CD1c-positive myeloid dendritic cell (primary cell): ENCODE data around the gene DUSP12.
"Not testable (repeated sequence)": the region's sequence is repeated elsewhere in the genome, so short reads cannot be mapped to it uniquely, and the experiment has no call there.

Source experiments
- DNase-seq: peaks from one replicate; pipeline ENCODE4 v3.0.0-alpha.2; 2016; ENCODE audit errors: extremely low spot score

DUSP12 gene

DNA sequence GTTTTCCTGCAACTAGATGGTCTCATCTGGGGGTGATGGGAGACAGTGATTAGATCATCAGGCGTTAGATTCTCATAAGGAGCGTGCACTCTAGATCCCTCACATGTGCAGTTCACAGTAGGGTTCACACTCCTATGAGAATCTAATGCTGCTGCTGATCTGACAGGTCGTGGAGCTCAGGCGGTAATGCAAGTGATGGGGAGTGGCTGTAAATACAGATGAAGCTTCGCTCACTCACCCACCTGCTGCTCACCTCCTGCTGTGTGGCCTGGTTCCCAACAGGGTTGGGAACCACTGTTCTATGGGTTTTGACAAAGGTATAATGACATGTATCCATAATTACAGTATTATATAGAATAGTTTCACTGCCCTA is 20.1 kb downstream of the DUSP12 start:
- DNase-seq: not testable (repeated sequence)

DNA sequence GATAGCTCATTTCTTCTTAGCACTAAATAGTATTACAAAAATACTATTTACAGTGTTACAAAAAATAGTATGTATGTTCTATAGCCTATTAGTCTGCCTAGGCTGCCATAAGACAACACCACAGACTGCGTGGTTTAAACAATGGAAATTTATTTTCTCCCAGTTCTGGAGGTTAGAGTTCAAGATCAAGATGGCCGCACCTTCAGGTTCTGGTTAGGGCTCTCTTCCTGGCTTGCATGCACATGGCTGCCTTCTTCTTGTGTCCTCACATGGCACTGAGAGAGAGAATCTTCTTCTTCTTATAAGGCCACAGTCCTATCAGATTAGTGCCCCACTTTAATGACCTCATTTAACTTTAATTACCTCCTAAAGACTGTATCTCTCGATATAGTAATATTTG is 20.7 kb downstream of the DUSP12 start:
- DNase-seq: no peak

- no peak for DNase-seq
These were observed 21.6 kb downstream of the DUSP12 start for GRCh38 chr1:161771161-161771560.

- no peak for DNase-seq
These were observed 22.4 kb downstream of the DUSP12 start for GRCh38 chr1:161771973-161772372.

DNA sequence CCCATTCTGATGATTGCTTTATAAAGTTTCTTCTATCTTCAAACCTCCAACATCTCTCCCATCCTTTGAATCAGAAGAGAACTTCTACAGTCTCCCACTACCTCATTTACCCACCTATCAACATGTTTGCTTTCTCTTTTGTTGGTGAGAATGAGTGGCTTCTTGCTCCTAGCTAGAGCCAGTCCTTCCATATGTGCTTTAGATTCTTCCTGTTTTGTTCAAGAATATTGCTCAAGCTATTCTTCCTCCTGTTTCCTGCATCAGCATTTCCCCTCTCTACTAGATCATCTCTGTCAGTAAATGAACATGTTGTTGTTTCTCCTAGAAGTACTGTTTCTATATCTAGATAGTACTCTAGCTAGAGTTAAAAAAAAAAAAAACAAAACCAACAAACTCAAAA is 22.8 kb downstream of the DUSP12 start:
- DNase-seq: peak; percentile 66

DNA sequence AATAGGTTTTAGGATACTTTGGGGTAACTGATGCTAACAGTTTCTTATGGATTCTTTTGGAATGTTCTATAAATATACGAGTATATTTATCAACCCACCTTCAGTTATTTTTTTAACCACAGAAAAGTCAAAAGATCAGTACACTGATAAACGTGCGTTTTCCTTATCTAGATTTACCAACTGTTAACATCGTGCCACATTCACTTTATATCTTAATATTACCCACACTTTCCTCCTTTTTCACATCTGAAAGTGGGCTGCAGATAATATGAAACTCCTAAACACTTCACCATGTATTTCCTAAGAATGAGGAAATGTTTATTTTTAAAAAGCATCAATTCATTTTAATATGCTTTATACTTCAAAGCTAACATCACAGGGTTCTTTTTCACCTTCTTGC is 24.2 kb downstream of the DUSP12 start:
- no peak for DNase-seq

GRCh38 chr1:161777261-161777660 is 27.7 kb downstream of the DUSP12 start:
- no peak for DNase-seq

DNA sequence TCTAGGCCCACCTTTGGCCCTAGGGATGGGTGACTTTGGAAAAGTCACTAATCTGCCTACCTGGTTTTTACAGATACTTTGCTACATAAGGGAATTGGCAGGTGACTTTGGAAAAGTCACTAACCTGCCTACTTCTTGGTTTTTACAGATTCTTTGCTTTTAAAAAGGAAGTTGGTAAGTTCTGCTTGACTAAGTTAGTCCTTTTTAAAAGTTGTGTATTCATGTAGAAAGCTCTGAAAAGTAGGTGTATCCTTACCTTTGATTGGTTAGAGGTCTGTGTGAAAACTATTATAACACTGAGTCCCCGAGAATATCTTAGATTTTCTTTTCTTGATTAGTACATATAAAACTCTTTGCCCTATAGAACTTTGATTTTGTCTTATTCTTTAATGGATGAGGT is 28.9 kb downstream of the DUSP12 start:
- no peak for DNase-seq

DNA sequence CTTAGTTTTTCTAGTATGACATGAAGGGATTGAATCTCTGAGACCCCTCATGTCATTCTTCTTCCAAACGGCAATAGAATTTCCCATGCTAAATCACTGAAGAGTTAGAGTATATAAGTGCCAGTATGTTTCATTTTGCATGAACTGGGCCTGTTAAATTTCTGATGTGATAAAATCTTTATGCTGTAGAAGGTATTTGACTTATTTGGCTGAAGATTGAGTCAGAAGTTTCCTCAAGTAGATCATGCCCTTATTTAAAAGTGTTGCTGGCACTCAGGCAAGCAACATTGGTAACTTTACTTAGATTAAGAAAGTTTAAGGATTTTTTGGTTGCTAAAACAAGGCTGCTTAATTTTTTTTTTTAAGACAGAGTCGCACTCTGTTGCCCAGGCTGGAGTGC is 29.8 kb downstream of the DUSP12 start:
- no peak for DNase-seq

GRCh38 chr1:161781995-161782394 is 32.4 kb downstream of the DUSP12 start:
- DNase-seq: no peak

- DNase-seq: no peak
These were observed 33.3 kb downstream of the DUSP12 start for GRCh38 chr1:161782886-161783285.

DNA sequence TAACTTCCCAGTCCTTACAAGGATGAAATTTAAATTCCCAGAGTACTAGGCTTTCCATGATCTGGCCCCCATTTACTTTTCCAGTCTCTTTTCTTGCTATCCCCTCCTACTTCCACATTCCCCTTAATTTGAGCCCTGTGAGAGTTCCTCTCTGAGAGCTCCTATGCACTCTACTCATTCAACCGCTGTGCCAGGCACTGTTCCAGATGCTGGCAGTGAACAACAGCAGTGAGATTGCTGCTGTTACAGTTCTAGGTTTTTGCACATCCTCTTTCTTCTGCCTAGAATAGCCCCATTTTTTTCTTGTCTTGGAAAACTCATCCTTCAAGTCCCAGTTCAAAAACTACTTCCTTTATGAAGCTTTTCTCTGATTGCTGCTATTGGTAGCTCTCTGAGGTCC is 35.4 kb downstream of the DUSP12 start:
- DNase-seq: no peak

DNA sequence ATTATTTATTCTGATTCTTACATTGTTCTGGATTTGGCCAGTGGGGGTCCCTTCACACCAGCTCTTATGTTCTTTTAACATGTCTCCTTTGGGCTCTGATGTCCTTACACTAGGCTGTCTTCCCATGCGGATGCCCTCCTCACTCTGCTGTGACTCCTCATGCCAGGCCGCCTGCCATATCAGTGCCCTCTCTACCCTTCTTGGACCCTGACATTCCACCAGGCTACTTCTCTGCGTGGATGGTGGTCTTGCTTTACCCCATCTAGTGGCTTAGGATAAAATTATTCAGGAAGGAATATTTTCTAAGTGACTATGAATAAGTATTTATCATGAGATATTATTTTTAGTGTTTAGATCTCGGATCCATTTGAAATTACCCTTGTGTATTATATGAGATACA is 37.8 kb downstream of the DUSP12 start:
- DNase-seq: no peak

GRCh38 chr1:161790587-161791317 is 41.2 kb downstream of the DUSP12 start:
- no peak for DNase-seq

GRCh38 chr1:161791904-161792655 is 42.5 kb downstream of the DUSP12 start:
- no peak for DNase-seq

- DNase-seq: peak; percentile 69
These were observed 43.2 kb downstream of the DUSP12 start for GRCh38 chr1:161792740-161793139.

- no peak for DNase-seq
These were observed 50.2 kb downstream of the DUSP12 start for GRCh38 chr1:161799792-161800191.

DNA sequence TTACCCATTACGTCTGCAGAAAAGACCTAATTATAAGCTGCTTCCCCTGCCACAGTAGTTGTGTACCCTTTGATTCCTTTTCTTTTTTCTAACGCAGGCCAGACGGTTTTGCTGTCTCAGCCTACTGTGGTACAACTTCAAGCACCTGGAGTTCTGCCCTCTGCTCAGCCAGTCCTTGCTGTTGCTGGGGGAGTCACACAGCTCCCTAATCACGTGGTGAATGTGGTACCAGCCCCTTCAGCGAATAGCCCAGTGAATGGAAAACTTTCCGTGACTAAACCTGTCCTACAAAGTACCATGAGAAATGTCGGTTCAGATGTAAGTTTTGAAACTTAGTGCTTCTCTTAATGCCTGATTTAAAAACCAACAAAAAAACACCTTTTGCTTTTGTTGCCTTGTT is 52.4 kb downstream of the DUSP12 start:
- no peak for DNase-seq

DNA sequence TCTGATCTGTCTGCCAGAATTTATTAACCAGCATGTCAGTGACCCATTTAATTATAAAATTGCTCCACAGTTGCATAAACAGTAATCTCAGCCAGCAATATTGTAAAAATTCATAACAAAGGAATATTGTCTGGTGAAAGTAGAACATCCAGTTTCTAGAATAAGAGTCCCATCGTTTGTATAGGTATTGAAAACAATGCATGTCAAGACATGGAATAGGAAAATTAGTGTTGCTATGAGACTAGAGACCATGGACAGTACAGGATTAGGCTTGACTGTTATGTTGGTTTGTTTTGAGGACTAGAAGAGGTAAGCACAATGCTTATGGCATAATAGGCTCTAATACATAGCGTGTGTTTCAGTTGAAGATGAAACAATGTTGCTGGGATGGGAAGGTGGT is 53.6 kb downstream of the DUSP12 start:
- no peak for DNase-seq

GRCh38 chr1:161805399-161806197 is 56.0 kb downstream of the DUSP12 start:
- no peak for DNase-seq
